Stimulated activated CD8-positive, alpha-beta memory T cell treated with anti-CD3 and anti-CD28 coated beads, Interleukin-2, amount 100 ng/mL, for 48 hours (primary cell): ENCODE data around the gene PXK.
A peak's percentile ranks its signal among the peaks of the same experiment; 100 is the strongest.

Experiments used
- DNase-seq, 2 donors: peaks; one replicate each; pipeline ENCODE4 v3.0.0-alpha.2; 2020; ENCODE audit warnings: low read depth in 2 of 2

PXK gene

GRCh38 chr3:58464866-58465265 lies 132.2 kb downstream of the PXK start:
- no peak for DNase-seq

- no peak for DNase-seq
Measured at GRCh38 chr3:58466899-58467563, 134.3 kb downstream of the PXK start.

GRCh38 chr3:58469096-58469495 lies 136.4 kb downstream of the PXK start:
- DNase-seq: no peak

- no peak for DNase-seq
Measured at GRCh38 chr3:58470363-58471024, 137.8 kb downstream of the PXK start.

GRCh38 chr3:58471025-58471887 lies 138.6 kb downstream of the PXK start:
- DNase-seq: peak; percentile 14 to 50

- DNase-seq: no peak
Measured at GRCh38 chr3:58473275-58473674, 140.6 kb downstream of the PXK start.

- no peak for DNase-seq
Measured at GRCh38 chr3:58474348-58474911, 141.7 kb downstream of the PXK start.

- no peak for DNase-seq
Measured at GRCh38 chr3:58474967-58475578, 142.4 kb downstream of the PXK start.
